ENCODE measurements around the gene CTXND1. TPM values are rescaled to one million over a fixed set of nuclear protein-coding genes. Genes with fewer than 3 reads are reported as not detected.
A peak's percentile ranks its signal among the peaks of the same experiment; 100 is the strongest.

The CTXND1 gene
- total and polyA plus RNA-seq, 2 of the 13 experiments (the other 11 are each of a cell fraction or from before 2014, with no cell fraction given), result 1.2 to 2.1 TPM

- TF ChIP-seq ZNF639 (CRISPR knock-in tag; conservative IDR thresholded peaks at IDR 0.05) (no peak), SSRP1 (CRISPR knock-in tag; IDR thresholded peaks at IDR 0.05) (no peak), HDAC1 (CRISPR knock-in tag; IDR thresholded peaks at IDR 0.05) (peak; percentile 20; the same call in 1 of the 2 replicates), ESRRA (CRISPR knock-in tag; IDR thresholded peaks at IDR 0.05; ENCODE audit: low read depth) (0 out of 2 replicates have a peak, but pooled peaks have one; percentile 34), SALL1 (CRISPR knock-in tag; IDR thresholded peaks at IDR 0.05) (peak; percentile 42; the same call in 1 of the 2 replicates), NCOA1 (CRISPR knock-in tag; IDR thresholded peaks at IDR 0.05) (no peak), ZSCAN31 (CRISPR knock-in tag; IDR thresholded peaks at IDR 0.05; ENCODE audit: low read depth) (no peak), FOXA3 (CRISPR knock-in tag; IDR thresholded peaks at IDR 0.05) (peak; percentile 53; the same call in 1 of the 2 replicates), ZNF503 (CRISPR knock-in tag; IDR thresholded peaks at IDR 0.05) (no peak), ZFP91 (CRISPR knock-in tag; IDR thresholded peaks at IDR 0.05; ENCODE audit: borderline replicate concordance) (no peak), ARID2 (CRISPR knock-in tag; IDR thresholded peaks at IDR 0.05; ENCODE audit: borderline replicate concordance) (no peak), ISL2 (CRISPR knock-in tag; IDR thresholded peaks at IDR 0.05) (no peak)
- TF ChIP-seq, protein P1, sequence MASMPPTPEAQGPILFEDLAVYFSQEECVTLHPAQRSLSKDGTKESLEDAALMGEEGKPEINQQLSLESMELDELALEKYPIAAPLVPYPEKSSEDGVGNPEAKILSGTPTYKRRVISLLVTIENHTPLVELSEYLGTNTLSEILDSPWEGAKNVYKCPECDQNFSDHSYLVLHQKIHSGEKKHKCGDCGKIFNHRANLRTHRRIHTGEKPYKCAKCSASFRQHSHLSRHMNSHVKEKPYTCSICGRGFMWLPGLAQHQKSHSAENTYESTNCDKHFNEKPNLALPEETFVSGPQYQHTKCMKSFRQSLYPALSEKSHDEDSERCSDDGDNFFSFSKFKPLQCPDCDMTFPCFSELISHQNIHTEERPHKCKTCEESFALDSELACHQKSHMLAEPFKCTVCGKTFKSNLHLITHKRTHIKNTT (CRISPR knock-in tag; IDR thresholded peaks at IDR 0.05), result no peak
- TF ChIP-seq, protein P2, sequence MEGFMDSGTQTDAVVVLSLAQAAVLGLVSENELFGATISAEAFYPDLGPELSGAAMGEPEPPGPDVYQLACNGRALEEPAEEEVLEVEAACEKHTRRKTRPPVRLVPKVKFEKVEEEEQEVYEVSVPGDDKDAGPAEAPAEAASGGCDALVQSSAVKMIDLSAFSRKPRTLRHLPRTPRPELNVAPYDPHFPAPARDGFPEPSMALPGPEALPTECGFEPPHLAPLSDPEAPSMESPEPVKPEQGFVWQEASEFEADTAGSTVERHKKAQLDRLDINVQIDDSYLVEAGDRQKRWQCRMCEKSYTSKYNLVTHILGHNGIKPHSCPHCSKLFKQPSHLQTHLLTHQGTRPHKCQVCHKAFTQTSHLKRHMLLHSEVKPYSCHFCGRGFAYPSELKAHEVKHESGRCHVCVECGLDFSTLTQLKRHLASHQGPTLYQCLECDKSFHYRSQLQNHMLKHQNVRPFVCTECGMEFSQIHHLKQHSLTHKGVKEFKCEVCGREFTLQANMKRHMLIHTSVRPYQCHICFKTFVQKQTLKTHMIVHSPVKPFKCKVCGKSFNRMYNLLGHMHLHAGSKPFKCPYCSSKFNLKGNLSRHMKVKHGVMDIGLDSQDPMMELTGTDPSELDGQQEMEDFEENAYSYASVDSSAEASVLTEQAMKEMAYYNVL (CRISPR knock-in tag; IDR thresholded peaks at IDR 0.05; ENCODE audit: borderline replicate concordance), result no peak
- TF ChIP-seq, protein P3, sequence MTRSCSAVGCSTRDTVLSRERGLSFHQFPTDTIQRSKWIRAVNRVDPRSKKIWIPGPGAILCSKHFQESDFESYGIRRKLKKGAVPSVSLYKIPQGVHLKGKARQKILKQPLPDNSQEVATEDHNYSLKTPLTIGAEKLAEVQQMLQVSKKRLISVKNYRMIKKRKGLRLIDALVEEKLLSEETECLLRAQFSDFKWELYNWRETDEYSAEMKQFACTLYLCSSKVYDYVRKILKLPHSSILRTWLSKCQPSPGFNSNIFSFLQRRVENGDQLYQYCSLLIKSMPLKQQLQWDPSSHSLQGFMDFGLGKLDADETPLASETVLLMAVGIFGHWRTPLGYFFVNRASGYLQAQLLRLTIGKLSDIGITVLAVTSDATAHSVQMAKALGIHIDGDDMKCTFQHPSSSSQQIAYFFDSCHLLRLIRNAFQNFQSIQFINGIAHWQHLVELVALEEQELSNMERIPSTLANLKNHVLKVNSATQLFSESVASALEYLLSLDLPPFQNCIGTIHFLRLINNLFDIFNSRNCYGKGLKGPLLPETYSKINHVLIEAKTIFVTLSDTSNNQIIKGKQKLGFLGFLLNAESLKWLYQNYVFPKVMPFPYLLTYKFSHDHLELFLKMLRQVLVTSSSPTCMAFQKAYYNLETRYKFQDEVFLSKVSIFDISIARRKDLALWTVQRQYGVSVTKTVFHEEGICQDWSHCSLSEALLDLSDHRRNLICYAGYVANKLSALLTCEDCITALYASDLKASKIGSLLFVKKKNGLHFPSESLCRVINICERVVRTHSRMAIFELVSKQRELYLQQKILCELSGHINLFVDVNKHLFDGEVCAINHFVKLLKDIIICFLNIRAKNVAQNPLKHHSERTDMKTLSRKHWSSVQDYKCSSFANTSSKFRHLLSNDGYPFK (CRISPR knock-in tag; IDR thresholded peaks at IDR 0.05; ENCODE audit: borderline replicate concordance), result no peak
These were observed 94.8 kb downstream of the CTXND1 start (continued) for GRCh38 chr15:80157215-80157614.

Data from HepG2 (cell line).